GM21515 (cell line): Measurements from ENCODE around the gene DMAC1.

Experiments used
- ATAC-seq: cut with Tn5 transposase; IDR thresholded peaks from one replicate; pipeline ENCODE4 v1.9.1; 2021; ENCODE audit not compliant: unreplicated experiment

Gene DMAC1

GRCh38 chr9:7783635-7784063 lies 15.9 kb downstream of the DMAC1 start:
- ATAC-seq, result no peak

- no peak for ATAC-seq
Measured at GRCh38 chr9:7782400-7783120, 17.0 kb downstream of the DMAC1 start.

GRCh38 chr9:7780261-7780988 lies 19.2 kb downstream of the DMAC1 start:
- ATAC-seq, result no peak

GRCh38 chr9:7778851-7779600 lies 20.6 kb downstream of the DMAC1 start:
- ATAC-seq, result no peak

DNA sequence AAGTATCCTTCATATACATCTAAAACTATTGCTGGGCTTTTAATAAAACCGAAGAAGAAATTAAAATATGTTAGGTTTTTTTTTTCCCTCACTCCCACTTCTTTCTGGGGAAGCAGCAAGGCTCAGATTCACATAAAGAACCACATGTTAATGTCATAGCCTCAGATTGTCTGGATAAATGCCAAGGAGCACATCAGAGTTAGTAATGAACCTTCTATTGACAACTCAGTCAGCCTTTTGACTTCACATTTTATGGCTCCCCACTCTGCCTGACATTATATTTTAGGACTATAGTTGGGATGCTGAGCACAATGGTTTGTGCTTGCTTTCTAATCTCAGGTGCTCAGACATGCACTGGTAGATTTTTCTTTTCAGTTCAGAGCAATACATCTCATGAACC lies 21.8 kb downstream of the DMAC1 start:
- ATAC-seq, result no peak

DNA sequence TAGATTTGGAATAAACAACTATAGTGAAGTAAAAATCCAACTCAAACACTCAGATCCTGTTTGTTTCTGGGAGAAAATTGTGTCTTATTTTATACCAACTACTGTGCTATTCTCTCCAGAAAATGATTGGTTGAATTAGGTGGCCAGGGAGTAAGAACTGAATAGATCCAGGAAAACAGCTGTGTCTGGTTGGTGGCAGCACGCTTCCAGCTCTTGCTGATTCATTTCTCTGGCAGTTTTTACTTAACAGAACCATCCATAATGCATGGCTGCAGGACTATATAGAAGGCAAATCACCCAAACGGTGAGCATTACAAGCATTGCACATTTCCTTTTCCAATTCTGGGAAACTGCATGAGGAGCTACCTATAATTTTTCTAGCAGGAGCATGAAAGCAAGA lies 29.5 kb downstream of the DMAC1 start:
- no peak for ATAC-seq

DNA sequence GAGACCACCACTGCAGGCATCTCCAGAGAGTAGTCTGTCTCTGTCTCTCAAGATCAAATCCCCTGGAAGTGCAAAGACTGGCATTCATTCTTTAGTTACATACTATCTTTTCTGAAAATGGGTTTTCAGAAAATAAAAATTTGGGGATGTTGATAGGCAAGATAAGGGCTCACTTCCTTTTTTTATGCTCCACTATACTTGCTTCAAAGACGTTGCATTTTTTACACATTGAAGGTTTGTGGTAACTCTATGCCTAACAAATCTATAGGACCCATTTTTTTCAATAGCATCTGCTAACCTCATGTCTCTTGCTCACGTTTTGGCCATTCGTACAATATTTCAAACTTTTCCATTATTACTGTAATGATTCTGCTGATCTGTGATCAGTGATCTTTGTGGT lies 37.0 kb downstream of the DMAC1 start:
- no peak for ATAC-seq

DNA sequence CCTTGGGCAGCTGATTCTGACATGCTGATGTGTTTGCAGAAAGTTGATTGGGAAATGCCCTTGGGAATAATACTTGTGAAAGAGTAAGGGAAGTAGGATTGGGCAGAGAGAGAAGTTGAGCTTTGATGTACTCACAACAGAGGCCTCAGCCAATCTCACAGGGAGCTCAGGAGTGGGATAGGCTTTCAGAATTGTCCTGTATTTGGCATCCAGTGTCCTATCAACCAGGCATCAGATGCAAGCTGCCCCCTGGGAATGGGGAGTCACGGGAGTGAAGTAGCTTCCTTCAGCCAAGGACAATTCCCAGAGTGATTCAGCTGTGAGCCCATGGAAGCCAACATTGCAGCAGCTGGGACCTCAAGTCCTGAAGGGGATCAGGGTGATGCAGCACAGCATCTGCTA lies 39.6 kb downstream of the DMAC1 start:
- no peak for ATAC-seq

- peak; percentile 98 for ATAC-seq
Measured at GRCh38 chr9:7756088-7756487, 43.5 kb downstream of the DMAC1 start.

- no peak for ATAC-seq
Measured at GRCh38 chr9:7752481-7752880, 47.1 kb downstream of the DMAC1 start.
